HepG2 (cell line): ENCODE data around the gene PRAC1. TPM values are rescaled to one million over a fixed set of nuclear protein-coding genes. Genes with fewer than 3 reads are reported as not detected.

ENCODE experiments used
- ATAC-seq: fragments of 200-7000 bp; cut with Tn5 transposase; 3 replicates; pipeline ENCODE4 v1.9.1; 2020; ENCODE audit warnings: mild to moderate bottlenecking, moderate library complexity
- BruUV-seq: library from RNA; stranded (reverse); fragments of 400-500 nt; replicated peaks from 2 replicates; lab custom pipeline; 2021; lab: Mats Ljungman, UMichigan
- CTCF ChIA-PET: fragments of 300-600 bp; formaldehyde crosslinking; extraction: SDS; loops from one replicate; lab custom pipeline; 2021; ENCODE audit warnings: low total read pairs, inconsistent platforms, low intra/inter-chr PET ratio; lab: Yijun Ruan, JAX
- POLR2A ChIA-PET: fragments of 350-600 bp; sonication (Branson Sonifier 250); formaldehyde crosslinking; loops from one replicate; lab custom pipeline; 2020; ENCODE audit warnings: antibody characterized with exemption, inconsistent platforms; lab: Yijun Ruan, JAX
- DNase-seq: peaks from one replicate; pipeline ENCODE4 v3.0.0-alpha.2; 2015; ENCODE audit warnings: low spot score
- FAIRE-seq: peaks from 3 replicates; lab custom pipeline; 2011; peaks lifted over from hg19 to GRCh38; lab: Jason Lieb, UNC
- H2AFZ ChIP-seq: one replicate; pipeline ENCODE4 v1.6.1; 2011; ENCODE audit warnings: low read length, inconsistent platforms
- H3K27ac ChIP-seq: fragments of 300-600 bp; 3 replicates; pipeline ENCODE4 v1.8.0; 2011; ENCODE audit warnings: mixed run types, mild to moderate bottlenecking, mixed read lengths, low read length, inconsistent platforms; ENCODE audit not compliant: insufficient read depth; ENCODE audit errors: extremely low read length
- H3K27me3 ChIP-seq, 2 experiments: fragments of 200-600 bp in 1 of 2; 2 replicates in 1 of 2; 3 replicates in 1 of 2; pipeline versions ENCODE4 v1.6.0 to v1.8.0; 2011; ENCODE audit warnings: low read length in 2 of 2, mild to moderate bottlenecking in 2 of 2, moderate library complexity in 2 of 2, inconsistent platforms in 1 of 2; ENCODE audit not compliant: insufficient read depth in 2 of 2, control insufficient read depth in 1 of 2
- H3K36me3 ChIP-seq, 2 experiments: fragments of 200-600 bp in 1 of 2; replicated peaks in 1 of 2; 2 replicates in 1 of 2; 3 replicates in 1 of 2; pipeline versions ENCODE4 v1.5.1 to v1.8.0; 2011; ENCODE audit warnings: low read length in 2 of 2, inconsistent platforms in 1 of 2; ENCODE audit not compliant: insufficient read depth in 2 of 2, control insufficient read depth in 1 of 2
- H3K4me1 ChIP-seq: 2 replicates; pipeline ENCODE4 v1.5.1; 2012; ENCODE audit warnings: low read length, inconsistent platforms; ENCODE audit not compliant: insufficient read depth
- H3K4me2 ChIP-seq: 2 replicates; pipeline ENCODE4 v1.6.0; 2011; ENCODE audit warnings: low read depth, low read length, inconsistent platforms
- H3K4me3 ChIP-seq, 3 experiments: fragments of 200-600 bp in 1 of 3; sonication (generic), shearing (Covaris generic) in 1 of 3; replicated peaks in 1 of 3; 2 replicates each; pipeline ENCODE4 v1.5.1; 2011 to 2016; ENCODE audit warnings: low read length in 3 of 3, inconsistent platforms in 2 of 3, low read depth in 2 of 3, mild to moderate bottlenecking in 2 of 3, control low read depth in 1 of 3, mixed read lengths in 1 of 3; ENCODE audit not compliant: insufficient read depth in 1 of 3
- H3K79me2 ChIP-seq: one replicate; pipeline ENCODE4 v1.6.1; 2011; ENCODE audit warnings: low read length, inconsistent platforms; ENCODE audit not compliant: insufficient read depth
- H3K9ac ChIP-seq: 2 replicates; pipeline ENCODE4 v1.6.0; 2011; ENCODE audit warnings: mild to moderate bottlenecking, low read depth, low read length, inconsistent platforms; ENCODE audit not compliant: insufficient read depth
- H3K9me3 ChIP-seq: 2 replicates; pipeline ENCODE4 v1.5.1; 2012; ENCODE audit warnings: mild to moderate bottlenecking, low read length
- H4K20me1 ChIP-seq: 2 replicates; pipeline ENCODE4 v1.6.0; 2011; ENCODE audit warnings: inconsistent platforms, mild to moderate bottlenecking, low read length, moderate library complexity; ENCODE audit not compliant: insufficient read depth
- FOSL1 ChIP-seq: sonication (generic); formaldehyde crosslinking; IDR thresholded peaks from 2 replicates; pipeline ENCODE4 v1.9.0; 2021; ENCODE audit warnings: missing genetic modification reagents, borderline replicate concordance
- RCOR2 ChIP-seq: IDR thresholded peaks from 2 replicates; pipeline ENCODE4 v1.6.1; 2016; ENCODE audit warnings: missing biosample characterization, missing genetic modification reagents
- RNF2 ChIP-seq: fragments of 450-650 bp; conservative IDR thresholded peaks from 2 replicates; pipeline ENCODE4 v1.6.1; 2016; ENCODE audit warnings: low read depth
- ZFAT ChIP-seq: sonication (generic); formaldehyde crosslinking; conservative IDR thresholded peaks from 2 replicates; pipeline ENCODE4 v1.8.1; 2023; ENCODE audit warnings: missing genetic modification reagents, inconsistent platforms
- ZSCAN21 ChIP-seq: sonication (generic); formaldehyde crosslinking; IDR thresholded peaks from 2 replicates; pipeline ENCODE4 v1.8.0; 2022; ENCODE audit warnings: mild to moderate bottlenecking, missing genetic modification reagents, moderate library complexity, borderline replicate concordance
- WGBS: methylation state at CpG from one replicate; pipeline ENCODE4 v1.1.6; 2017; ENCODE audit warnings: low lambda C conversion rate; 5-methylcytosine and 5-hydroxymethylcytosine counted together
- in situ Hi-C: cut with HindIII; loops from 2 replicates; pipeline ENCODE4 v1.10.0; 2017; ENCODE audit warnings: low pct_unique_long_range_greater_than_20kb; ENCODE audit not compliant: extremely low pct_ligation_motif_present
- intact Hi-C: fragments of 100-400 bp; cut with micrococcal nuclease; formaldehyde crosslinking; loops from one replicate; pipeline ENCODE4 v1.10.0; 2022; ENCODE audit not compliant: unreplicated experiment
- polyA plus RNA-seq, 8 experiments: library from polyadenylated mRNA; depleted of rRNA in 3 of 8; stranded (reverse) in 7 of 8; unstranded in 1 of 8; fragments of >200 nt; fragmentation: Illumina TruSeq in 4 of 8; extraction: Trizol in 4 of 8; gene quantifications; 2 replicates each; pipeline versions ENCODE4 v1.2.1 to v1.2.3, GENCODE V29; 2011 to 2016; ENCODE audit warnings: low read depth in 4 of 8, missing spikeins in 1 of 8, mixed read lengths in 1 of 8; ENCODE audit not compliant: insufficient read depth in 1 of 8
- total RNA-seq, 5 experiments: library from RNA; depleted of rRNA; stranded (reverse); fragments of >200 nt; fragmentation: Illumina TruSeq; extraction: Trizol; gene quantifications; 2 replicates each; pipeline ENCODE4 v1.2.3, GENCODE V29; 2016; ENCODE audit warnings: low read depth in 1 of 5
- TF ChIP-seq, protein P1 (sequence below): IDR thresholded peaks from 2 replicates; pipeline ENCODE4 v1.6.1; 2016; ENCODE audit warnings: low read depth
- TF ChIP-seq, protein P2 (sequence below): sonication (generic); formaldehyde crosslinking; IDR thresholded peaks from 2 replicates; pipeline ENCODE4 v1.4.0; 2020; ENCODE audit warnings: mild to moderate bottlenecking, low read depth, missing genetic modification reagents

The PRAC1 gene
- total and polyA plus RNA-seq, 2 of the 13 experiments (the other 11 are each of a cell fraction or from before 2014, with no cell fraction given): not detected

DNA sequence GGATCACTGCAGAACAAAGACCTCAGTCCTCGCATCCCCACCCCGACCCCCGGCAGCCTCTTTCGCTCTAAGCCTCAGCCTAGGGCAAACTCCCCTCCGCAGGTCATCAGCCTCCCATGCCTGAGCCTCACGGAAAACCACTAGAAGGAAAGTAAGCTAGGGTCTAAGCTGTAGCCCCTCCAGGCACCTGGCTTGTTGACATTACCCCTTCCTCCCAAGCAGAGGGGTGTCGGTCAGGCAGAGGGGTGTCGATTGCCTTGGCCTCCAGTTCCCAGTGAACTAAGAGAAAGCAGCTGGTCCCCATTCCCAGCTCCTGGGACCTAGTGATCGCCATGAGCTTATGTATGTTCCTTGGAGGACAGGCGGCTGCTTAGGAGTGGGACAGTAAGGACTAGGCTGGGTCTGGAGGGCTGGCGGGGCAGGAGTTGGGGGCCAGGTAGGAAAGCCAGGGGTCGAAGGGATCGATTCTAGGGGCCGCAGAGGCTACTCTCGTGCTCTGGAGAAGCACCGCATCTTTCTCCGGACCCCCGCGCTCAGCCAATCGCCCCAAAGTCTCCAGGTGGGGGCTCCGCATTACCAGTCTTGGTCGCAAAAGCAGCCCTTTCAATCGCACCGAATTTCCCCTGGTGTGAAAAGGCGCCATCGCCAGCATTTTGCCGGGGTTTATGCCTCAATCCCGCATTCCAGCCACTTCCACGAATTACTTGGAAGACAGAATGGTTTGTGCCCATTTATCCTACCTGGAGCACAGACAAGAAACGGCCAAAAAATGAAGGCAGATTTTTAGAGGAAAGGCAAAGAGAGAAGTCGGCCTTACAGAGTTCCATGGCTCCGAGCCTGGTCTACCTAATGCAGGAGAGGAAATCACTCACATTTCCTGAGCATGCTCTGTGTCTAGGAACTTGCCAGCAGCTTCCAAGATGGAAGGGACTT, 27.6 kb upstream of the PRAC1 start:
- intact Hi-C loops: no loop called here
- Histone ChIP-seq H4K20me1 (no peaks in the 10 kb centered on the region), H3K79me2 (no peaks in the 10 kb centered on the region), H3K4me3 (no peak overlapping the region), H3K4me2 (no peak overlapping the region), H3K9ac (no peak overlapping the region), H3K9me3 (no peaks in the 10 kb centered on the region), H3K27me3 (peaks cover 45 to 95% of the 10 kb centered on the region in 2 experiments), H3K4me1 (no peaks in the 10 kb centered on the region), H2AFZ (no peak overlapping the region), H3K36me3 (no peaks in the 10 kb centered on the region), H3K27ac (no peak overlapping the region)
- ChIA-PET CTCF (no interaction called here), POLR2A (no interaction called here)
- ATAC-seq: no peak
- no peak for TF ChIP-seq FOSL1 (CRISPR knock-in tag)
- TF ChIP-seq ZFAT (CRISPR knock-in tag): no peak
- TF ChIP-seq RNF2: no peak
- TF ChIP-seq ZSCAN21 (CRISPR knock-in tag): no peak
- TF ChIP-seq, protein P1, sequence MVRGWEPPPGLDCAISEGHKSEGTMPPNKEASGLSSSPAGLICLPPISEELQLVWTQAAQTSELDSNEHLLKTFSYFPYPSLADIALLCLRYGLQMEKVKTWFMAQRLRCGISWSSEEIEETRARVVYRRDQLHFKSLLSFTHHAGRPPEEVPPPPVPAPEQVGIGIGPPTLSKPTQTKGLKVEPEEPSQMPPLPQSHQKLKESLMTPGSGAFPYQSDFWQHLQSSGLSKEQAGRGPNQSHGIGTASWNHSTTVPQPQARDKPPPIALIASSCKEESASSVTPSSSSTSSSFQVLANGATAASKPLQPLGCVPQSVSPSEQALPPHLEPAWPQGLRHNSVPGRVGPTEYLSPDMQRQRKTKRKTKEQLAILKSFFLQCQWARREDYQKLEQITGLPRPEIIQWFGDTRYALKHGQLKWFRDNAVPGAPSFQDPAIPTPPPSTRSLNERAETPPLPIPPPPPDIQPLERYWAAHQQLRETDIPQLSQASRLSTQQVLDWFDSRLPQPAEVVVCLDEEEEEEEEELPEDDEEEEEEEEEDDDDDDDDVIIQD (CRISPR knock-in tag): no peak
- TF ChIP-seq, protein P2, sequence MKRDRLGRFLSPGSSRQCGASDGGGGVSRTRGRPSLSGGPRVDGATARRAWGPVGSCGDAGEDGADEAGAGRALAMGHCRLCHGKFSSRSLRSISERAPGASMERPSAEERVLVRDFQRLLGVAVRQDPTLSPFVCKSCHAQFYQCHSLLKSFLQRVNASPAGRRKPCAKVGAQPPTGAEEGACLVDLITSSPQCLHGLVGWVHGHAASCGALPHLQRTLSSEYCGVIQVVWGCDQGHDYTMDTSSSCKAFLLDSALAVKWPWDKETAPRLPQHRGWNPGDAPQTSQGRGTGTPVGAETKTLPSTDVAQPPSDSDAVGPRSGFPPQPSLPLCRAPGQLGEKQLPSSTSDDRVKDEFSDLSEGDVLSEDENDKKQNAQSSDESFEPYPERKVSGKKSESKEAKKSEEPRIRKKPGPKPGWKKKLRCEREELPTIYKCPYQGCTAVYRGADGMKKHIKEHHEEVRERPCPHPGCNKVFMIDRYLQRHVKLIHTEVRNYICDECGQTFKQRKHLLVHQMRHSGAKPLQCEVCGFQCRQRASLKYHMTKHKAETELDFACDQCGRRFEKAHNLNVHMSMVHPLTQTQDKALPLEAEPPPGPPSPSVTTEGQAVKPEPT (CRISPR knock-in tag): no peak
- no peak for TF ChIP-seq RCOR2 (CRISPR knock-in tag)
- 14% methylated on average over 29 of the region's 32 CpGs for WGBS
- no peak for DNase-seq
- in situ Hi-C loops: no loop called here
- no TSS peak for BruUV-seq
- FAIRE-seq: no peak
